GM18499 (cell line): ENCODE measurements around the gene CD1E.
"Not testable (repeated sequence)": the region's sequence is repeated elsewhere in the genome, so short reads cannot be mapped to it uniquely, and the experiment has no call there.

Experiments
- ATAC-seq: cut with Tn5 transposase; IDR thresholded peaks from one replicate; pipeline ENCODE4 v1.9.1; 2021; ENCODE audit warnings: moderate number of reproducible peaks; ENCODE audit not compliant: insufficient read depth, unreplicated experiment

Gene CD1E

DNA sequence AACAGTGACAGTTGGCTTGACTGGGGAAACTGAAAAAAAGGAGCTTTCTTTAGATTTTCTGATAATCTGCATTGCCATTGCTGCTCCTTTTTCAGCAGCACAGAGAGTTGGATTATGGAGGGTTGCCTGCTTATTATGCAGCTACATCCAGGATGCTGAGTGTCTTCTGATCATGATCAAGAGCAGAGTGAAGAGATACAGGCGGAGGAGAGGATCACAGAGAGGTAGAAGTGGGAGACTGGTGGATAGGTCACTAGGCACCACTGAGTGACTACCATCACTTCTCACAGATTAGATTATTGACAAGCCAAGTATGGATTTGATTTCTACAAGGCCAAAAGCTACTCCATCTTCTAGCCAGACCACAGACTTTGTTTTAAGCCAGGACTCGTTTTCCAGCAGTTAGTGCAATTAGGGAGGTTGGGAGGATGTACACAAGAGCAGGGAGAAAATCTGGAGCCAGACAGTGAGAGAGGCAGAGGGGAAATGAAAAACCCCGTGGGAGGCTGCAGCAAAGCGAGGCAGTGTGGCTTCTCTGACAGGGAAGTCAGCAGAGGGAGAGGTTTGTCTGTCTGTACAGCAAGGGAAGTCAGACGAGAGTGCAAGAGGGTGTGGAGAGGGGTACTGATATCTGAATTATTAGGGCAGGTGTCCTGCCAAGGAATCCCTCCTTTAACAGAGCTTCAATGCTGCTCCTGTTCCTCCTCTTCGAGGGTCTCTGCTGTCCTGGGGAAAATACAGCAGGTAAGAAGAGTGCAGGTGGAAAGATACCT, at the start of gene CD1E:
TSS of gene CD1E (plus strand) at position 592 of the 773 bp plus-strand sequence. CDS start at position 687, 95 bp downstream.
- no peak for ATAC-seq

DNA sequence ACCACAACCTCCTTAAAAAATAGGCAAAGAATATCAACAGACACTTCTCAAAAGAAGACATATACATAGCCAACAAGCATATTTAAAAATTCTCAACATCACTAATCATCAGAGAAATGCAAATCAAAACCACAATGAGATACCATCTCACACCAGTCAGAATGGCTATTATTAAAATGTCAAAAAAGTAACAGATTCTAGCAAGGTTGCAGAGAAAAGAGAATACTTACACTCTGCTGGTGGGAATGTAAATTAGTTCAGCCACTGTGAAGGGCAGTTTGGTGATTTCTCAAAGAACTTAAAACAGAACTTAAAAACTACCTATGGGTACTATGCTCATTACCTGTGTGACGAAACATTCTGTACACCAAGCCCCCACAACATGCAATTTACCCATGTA, 43.1 kb upstream of the CD1E start:
- no peak for ATAC-seq

DNA sequence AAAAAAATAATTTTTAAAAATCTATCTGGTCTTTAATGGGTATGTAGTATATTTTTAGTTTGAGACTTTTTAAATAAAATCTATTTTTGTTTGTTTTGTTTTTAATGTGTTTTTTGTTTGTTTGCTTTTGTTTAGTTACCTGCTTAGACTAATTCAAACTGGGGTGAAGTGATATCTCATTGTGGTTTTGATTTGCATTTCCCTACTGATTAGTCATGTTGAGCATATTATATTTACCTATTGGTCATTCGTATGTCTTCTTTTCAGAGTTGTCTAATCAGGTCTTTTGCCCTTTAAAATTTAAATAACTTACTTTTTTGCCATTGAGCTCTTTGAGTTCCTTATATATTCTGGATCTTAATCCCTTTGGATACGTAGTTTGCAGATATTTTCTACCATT, 42.6 kb upstream of the CD1E start:
- no peak for ATAC-seq

DNA sequence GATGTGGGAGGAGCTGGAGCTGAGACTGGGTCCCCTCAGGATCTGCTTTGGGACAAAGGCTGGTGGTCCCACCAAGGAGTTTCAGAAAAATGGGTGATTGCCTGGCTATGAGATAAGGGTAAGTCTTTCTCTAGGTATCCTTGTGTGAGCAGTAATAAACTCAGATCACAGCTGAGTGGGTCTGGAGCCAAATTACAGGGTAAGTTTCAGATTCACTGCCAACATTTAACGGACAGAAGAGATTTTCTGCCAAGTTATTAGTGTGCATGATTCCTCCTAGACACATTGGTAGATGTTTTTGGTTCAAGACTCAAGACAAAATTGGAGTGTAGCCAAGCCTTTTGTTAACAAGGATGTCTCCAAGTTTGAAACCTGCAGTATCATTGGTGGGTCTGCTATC, 29.8 kb upstream of the CD1E start:
- no peak for ATAC-seq

DNA sequence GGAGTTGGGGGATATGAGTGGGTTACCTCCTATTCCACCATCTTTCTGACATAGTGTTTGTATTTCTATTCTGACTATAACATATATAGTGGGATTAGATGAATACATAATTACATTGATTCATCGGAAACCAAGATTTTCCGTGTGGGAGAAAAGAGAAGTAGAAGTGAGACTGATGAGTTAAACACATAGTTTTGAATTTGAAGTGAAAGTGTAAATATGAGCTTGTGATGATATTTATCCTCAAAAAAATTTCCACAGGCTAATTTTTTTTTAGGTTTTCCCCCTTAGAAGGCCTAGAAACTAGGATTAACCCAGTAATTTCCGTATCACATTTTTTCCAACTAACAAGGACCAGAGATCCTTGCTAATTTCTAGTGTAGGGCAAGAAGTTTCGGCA, 29.3 kb upstream of the CD1E start:
- no peak for ATAC-seq

DNA sequence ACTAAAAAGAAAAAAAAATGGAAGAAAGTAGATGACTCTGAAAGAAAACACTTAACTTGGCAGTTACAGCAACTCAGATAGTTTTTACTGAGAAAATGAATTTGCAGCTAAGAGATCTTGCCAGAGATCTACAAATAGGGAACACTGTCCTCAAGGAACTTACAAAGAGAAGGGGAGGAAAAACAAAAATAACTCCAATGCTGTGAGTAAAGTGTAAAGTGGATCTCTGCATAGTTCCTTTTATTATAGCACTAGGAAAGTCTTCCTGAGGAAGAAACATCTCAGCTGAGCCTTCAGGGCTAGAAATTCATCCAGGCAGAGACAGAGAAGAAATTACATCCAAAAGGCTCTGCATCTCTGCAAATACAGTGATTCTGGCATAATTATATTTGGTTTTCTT, 26.2 kb upstream of the CD1E start:
- no peak for ATAC-seq

DNA sequence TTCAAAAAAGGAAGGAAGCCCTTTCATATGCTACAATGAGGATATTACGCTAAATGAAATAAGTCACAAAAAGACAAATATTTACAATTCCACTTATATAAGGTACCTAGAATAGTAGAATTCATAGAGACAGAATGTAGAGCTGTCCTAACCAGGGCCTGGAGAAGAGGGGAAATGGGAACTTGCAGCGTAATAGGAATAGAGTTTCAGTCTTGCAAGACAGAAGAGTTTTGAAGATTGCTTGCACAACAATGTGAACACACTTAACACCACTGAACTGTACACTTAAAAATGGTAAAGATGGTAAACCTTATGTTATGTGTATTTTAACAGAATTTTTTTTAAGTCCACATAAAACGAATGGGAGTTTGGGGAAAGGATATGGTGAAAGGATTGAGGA, 25.3 kb upstream of the CD1E start:
- no peak for ATAC-seq

DNA sequence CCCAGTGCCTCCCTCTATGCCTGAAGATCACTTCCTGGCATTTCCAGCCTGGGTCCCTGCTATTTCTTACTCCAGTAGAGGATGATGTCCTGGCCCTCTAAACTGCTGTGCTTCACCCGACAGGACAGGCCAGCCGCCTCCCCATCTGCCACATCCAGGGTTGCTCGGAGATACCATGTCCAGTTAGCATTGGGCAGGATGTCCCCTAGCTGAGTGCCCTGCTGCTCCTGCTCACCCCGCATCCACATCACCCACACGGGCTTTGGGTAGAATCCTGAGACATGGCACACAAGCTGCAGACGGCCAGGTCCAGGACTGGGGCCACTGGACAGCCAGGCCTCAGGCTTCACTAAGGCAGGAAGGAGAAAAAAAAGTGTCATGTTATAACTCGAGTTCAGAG, 24.4 kb upstream of the CD1E start:
- no peak for ATAC-seq

DNA sequence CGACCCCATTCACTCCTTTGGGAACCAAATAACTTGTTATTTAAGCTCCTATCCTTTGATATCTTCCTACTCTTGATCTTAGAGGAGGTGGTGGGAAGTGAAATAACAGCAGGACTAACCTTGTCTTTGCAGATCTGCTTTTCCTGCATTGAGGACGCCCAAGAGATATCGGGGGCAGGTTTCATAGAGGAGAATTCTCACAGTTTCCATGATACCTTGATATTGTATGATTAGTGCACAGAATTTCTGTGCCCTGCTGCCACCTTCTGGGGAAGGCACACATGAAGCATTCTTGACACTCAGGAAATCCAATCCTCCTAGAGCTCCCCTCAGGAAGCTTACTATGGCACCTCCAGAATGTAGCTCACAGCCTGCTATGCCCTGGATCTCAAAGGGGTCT, 24.0 kb upstream of the CD1E start:
- ATAC-seq = no peak

DNA sequence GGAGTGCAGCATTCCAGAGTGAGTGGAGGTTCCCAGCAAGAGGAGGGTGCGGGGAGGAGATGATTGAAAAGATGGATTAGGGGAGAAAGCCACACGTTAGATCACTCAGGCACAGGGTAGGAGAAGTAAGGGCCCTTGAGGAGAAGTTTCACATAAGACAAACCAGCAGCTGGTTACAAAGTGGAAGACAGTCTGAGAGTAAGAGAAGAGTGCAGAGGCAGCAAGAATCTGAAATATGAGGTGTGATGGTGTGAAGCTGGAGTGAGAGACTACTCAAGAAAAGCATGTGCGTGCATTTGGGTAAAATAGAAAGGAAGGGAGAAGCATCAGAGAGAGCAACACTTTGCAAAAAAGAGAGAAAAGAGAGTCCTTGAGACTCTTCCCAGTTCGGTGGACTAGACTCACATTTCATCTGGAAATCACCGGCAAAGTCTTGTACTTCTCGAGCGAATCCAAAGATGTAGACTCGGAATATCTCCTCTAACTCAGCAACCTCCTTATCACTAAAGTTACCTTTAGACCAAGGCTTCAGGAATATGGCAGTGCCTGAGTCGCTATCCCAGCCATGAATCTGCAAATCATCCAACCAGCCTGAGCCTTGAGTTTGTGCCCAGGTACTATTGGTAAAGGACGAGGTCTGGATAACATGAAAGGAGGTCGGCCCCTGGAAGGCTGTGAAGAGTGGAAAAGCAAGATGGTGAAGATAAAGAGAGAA, 23.1 kb upstream of the CD1E start:
- no peak for ATAC-seq

DNA sequence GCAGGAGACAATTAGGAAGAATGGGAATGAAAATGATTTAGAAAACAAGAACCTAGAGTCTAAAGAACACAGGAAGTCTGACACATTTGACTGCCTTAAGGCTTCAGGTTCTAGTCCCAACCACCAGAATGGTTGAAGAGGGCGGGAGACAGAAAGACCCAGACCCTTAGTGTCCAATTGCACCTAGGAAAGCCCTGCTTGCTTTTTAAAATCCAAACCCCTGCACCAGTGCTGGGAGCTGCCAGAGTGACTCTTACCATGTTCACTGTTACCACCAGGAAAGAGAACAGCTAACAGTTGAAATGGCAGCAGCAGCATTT, 22.6 kb upstream of the CD1E start:
- no peak for ATAC-seq

DNA sequence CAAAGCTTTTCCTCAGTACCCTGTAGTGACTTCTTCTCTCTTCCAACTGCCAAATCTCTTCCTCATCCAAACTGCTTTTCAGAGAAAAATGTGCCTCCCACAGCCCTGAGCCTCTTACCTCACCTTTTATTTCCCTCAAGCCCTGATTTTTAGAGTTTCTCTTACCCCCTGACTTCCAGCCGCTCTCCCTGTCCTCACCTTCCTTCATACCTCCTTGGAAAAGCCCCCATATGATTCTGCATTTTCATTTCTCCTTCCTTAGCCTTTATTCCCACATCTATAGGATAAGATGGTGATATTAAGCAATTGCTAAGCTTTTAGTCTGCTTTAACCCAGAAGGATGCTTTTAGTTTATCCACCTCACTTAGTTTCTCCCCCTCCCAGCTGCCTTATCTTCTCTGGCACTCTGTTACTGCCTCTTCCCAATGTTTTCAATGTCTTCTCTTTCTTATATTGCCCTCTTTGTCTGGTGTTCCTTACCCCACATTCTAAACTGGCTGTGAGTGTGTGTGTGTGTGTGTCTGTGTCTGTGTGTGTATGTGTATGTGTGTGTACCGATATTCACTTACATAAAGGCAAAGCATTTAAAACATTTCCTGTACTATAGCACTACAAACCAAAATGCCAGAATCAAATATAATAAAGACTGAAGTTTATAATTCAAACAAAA, 22.1 kb upstream of the CD1E start, which contains the start of gene CD1B:
TSS of gene CD1B (minus strand) at position 51 of the 670 bp plus-strand sequence. CDS start 108 bp downstream, outside the sequence.
- ATAC-seq = no peak

DNA sequence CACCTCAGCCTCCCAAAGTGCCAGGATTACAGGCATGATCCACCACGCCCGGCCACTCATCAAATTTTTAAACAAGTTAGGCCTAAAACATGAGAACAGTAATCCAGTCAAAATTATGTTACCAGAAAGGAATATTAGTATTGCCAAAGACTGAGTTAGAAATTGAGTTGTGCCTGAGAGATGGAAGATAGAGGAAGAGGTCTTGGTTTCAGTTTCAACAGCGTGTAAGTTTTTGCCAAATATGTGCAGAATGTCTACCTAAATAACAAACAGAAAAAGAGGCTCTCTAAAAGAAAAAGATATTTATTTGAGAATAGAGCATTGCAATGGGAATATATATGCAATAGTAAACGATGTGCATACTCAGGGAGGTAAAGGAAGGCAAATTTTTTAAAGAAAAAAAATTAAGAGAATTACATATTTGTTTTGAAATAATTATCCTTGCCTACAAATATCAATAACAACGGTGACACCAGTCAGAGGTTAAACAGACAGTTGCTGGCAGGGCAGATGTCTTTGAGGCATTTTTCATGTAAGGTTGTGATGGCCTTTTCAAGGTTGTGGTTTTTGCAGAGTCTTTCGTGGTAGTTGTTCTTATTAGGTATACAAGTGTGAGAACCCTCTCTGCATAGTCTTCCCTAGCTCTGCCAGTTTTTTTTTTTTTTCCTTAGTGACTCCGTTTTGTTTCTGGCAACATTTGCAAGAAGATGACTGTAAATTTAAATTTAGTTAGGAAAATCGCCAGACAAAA, 20.1 kb upstream of the CD1E start:
- ATAC-seq = no peak

DNA sequence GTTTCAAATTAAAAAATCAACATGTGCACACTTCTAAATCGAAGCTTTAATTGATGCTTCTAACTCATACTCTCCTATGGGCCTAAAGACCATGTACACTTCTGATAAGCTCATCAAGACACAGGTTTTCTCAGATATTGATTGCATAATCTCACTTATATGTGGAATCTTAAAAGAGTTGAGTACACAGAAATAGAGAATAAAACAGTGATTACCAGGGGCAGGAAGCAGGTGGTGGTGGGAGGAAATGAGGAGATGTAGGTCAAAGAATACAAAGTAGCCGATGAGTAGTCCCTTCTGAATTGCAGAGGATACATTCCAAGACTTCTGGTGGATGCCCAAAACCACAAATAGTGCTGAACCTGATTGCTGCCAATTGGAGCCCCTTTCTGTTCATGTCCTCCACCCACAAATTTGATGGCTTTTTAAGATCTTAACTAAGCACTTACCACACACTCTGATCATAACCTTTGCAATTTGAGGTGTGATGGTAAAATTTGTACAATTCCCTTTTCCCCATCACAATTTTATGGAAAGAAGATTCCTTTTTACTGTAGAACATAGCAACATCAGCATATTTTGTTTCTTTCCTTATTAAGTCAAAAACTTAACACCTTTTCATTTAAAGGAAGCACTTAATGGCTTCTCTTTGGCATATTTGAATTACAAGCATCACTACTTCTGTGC, 19.0 kb upstream of the CD1E start:
- no peak for ATAC-seq

DNA sequence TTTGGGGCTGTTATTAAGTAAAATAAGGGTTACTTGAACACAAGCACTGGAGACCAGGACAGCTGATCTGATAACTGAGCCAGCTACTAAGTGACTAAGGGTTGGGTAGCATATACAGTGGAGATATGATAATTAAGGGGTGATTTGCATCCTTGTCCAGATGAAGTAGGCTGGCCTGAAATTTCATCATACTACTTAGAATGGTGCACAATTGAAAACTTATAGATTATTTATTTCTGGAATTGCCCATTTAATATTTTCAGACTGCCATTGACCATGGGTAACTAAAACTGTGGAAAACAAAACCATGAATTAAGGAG, 18.5 kb upstream of the CD1E start:
- no peak for ATAC-seq

DNA sequence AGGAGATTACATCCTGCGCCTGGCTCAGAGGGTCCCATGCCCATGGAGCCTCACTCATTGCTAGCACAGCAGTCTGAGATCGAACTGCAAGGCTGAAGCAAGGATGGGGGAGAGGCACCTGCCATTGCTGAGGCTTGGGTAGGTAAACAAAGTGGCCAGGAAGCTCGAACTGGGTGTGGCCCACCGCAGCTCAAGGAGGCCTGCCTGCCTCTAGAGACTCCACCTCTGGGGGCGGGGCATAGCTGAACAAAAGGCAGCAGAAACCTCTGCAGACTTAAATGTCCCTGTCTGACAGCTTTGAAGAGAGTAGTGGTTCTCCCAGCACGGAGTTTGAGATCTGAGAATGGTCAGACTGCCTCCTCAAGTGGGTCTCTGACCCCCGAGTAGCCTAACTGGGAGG, 17.3 kb upstream of the CD1E start:
- ATAC-seq = not testable (repeated sequence)

DNA sequence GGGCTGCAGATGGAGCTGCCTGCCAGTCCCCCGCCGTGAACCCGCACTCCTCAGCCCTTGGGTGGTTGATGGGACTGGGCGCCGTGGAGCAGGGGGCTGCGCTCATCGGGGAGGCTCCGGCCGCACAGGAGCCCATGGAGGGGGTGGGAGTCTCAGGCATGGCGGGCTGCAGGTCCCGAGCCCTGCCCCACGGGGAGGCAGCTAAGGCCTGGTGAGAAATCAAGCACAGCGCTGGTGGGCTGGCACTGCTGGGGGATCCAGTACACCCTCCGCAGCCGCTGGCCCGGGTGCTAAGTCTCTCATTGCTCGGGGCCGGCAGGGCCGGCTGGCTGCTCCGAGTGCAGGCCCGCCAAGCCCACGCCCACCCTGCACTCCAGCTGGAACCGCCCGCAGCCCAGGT, 4.7 kb upstream of the CD1E start:
- ATAC-seq = not testable (repeated sequence)

DNA sequence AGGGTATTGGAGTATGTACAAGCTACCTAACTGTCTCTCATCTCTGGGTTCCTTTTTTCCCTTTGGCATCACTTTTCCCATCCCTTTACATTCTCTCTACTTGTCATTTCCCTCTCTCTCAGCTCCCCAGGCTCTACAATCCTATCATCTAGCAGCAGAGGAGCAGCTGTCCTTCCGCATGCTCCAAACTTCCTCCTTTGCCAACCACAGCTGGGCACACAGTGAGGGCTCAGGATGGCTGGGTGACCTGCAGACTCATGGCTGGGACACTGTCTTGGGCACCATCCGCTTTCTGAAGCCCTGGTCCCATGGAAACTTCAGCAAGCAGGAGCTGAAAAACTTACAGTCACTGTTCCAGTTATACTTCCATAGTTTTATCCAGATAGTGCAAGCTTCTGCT, 561 bp downstream of the CD1E start:
- ATAC-seq = no peak

DNA sequence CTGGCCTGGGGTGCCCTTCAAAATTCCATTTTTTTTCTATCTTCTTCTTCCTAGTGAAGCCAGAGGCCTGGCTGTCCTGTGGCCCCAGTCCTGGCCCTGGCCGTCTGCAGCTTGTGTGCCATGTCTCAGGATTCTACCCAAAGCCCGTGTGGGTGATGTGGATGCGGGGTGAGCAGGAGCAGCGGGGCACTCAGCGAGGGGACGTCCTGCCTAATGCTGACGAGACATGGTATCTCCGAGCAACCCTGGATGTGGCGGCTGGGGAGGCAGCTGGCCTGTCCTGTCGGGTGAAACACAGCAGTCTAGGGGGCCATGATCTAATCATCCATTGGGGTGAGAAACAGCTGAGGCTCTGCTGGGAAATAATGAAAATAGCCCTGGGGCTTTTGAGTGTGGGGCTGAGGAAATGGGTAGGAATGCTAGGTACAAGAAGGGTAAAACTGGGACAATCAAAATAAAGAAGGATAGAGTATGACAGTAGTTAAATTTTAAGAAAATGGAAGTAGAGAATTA, 2.1 kb downstream of the CD1E start:
- ATAC-seq = no peak

DNA sequence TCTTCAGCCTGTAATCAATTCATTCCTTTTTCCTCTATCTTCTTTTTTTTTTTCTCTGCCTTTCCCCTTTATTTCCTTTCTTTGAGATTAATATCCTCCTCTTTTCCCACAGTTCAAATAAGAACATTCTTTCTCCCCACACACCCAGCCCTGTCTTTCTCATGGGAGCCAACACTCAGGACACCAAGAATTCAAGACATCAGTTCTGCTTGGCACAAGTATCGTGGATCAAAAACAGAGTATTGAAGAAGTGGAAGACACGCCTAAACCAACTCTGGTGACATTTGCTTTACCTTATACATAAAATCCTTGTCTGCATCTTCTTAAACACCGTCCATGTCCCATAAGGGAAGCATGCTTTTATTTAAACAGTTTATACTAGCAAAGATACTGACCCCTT, 2.9 kb downstream of the CD1E start:
- ATAC-seq = no peak
